ENCODE results near the gene PARP9. TPM values are rescaled to one million over a fixed set of nuclear protein-coding genes. Genes with fewer than 3 reads are reported as not detected.
"Not testable (repeated sequence)": the region's sequence is repeated elsewhere in the genome, so short reads cannot be mapped to it uniquely, and the experiment has no call there.

PARP9 gene
- total RNA-seq, 2 experiments from 2014 or later: 107 to 114 TPM

DNA sequence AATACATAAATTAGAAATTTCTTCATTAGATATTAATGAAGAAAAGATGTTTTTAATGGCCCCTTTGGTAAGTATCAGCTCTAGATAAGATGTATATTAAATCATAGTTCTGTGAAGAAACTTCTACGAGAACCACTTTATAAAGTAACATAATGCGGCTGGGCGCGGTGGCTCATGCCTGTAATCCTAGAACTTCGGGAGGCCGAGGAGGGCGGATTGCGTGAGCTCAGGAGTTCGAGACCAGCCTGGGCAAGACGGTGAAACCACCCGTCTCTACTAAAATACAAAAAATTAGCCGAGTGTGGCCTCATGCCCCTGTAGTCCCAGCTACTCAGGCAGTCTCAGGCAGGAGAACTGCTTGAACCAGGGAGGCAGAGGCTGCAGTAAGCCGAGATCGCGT, 51.8 kb downstream of the PARP9 start:
- Mint-ChIP-seq H3K27me3 (peaks cover 2% of the 10 kb centered on the region), H3K27ac (no peak overlapping the region), H3K36me3 (peaks cover 10% of the 10 kb centered on the region), H3K4me3 (no peak overlapping the region), H3K4me1 (peaks cover 28% of the 10 kb centered on the region), H3K9me3 (no peaks in the 10 kb centered on the region)
- DNase-seq: no peak
- no peak for ATAC-seq (ENCODE audit: low read depth)
- POLR2A ChIA-PET: interaction anchor here (1.0 kb wide), 1 partner anchor 96 kb away, joined by 4 read pairs; the partner anchor contains the start of gene WDR5B

DNA sequence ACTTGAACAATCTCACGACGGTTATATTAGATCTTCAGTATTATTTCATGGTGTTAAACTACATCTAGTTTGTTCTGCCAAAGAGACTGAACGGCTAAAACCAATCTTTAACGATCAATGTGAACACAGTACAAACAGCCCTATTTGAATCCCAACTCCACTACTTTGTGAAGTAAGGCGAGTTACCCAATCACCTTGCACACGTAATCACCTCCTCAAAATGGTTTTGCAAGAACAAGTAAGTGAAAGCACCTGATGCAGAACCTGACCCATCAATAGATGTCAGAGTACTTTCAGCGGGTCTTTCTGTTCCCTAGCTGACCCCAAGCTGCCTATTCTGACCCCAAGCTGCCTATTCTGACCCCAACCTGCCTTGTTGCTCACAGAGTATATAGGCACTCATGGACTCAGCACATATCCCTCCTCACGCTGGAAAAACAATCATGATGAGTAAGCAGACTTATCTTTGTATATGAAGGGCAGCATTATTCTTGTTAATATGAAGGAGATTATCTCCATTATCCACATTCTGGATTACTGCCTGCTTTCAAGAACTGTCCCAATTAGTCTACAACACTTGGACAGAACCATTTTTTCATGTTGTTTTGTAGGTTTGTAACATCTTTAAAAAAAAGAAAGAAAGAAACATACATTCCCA, 53.1 kb downstream of the PARP9 start:
- H3K36me3 Mint-ChIP-seq: peaks cover 10% of the 10 kb centered on the region
- no peak overlapping the region for H3K4me3 Mint-ChIP-seq
- POLR2A ChIA-PET: no interaction called here
- DNase-seq: no peak
- peaks cover 30% of the 10 kb centered on the region for H3K4me1 Mint-ChIP-seq
- ATAC-seq (ENCODE audit: low read depth): no peak
- no peaks in the 10 kb centered on the region for H3K9me3 Mint-ChIP-seq
- no peaks in the 10 kb centered on the region for H3K27me3 Mint-ChIP-seq
- H3K27ac Mint-ChIP-seq: no peak overlapping the region

DNA sequence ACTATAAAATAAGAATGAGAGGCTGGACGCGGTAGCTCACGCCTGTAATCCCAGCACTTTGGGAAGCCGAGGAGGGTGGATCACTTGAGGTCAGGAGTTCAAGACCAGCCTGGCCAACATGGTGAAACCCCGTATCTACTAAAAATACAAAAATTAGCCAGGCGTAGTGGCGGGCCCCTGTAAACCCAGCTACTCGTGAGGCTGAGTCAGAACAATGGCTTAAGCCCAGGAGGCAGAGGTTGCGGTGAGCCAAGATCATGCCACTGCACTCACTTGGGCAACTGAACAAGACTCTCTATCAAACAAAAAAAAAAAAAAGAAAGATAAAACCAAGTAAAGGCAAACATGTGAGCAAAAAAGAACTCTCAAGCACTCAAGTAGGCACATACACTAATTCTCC, 55.2 kb downstream of the PARP9 start:
- ATAC-seq (ENCODE audit: low read depth); H3K27ac Mint-ChIP-seq; H3K27me3 Mint-ChIP-seq; POLR2A ChIA-PET; DNase-seq; H3K4me3 Mint-ChIP-seq; H3K9me3 Mint-ChIP-seq: not testable (repeated sequence)
- Mint-ChIP-seq H3K4me1 (peaks cover 29% of the 10 kb centered on the region), H3K36me3 (peaks cover 19% of the 10 kb centered on the region)

DNA sequence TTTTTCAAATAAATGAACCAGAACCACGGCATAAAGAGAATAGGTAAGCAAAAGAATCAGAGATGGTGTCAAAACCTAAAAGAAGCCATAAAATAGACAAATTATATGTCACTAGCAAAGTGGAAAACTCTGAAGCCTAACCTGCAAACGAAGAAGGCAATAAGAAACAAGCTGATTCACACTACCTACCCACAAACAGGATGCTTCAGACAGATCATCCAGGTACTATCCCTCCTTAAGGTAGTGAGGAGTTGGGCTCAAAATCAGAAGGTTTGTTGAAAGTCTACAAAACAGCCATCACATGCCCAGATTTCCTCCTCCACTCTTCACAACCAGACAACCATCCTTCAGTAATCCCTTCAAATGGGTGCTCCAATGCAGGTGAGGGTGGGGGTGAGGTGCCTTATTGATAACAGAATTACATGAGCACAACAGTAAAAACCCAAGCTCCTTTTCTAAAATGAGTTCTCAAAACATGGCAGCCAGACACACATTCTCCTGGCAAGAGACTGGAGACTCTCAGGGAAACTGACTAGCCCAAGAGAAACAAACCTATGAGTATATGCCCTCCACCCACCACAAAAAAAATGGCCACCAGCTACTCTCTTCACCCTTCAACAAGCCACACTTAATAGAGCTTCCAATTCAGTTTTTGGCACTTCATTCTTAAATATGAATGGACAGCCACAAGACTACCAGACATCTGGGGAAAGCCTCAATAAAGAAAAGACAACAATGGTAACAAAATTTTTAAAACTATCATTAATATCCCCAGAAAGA, 55.8 kb downstream of the PARP9 start:
- POLR2A ChIA-PET: interaction anchor here (1.0 kb wide), 1 partner anchor 22 kb away, joined by 3 read pairs; no protein-coding TSS in a partner anchor
- peaks cover 25% of the 10 kb centered on the region for H3K4me1 Mint-ChIP-seq
- ATAC-seq (ENCODE audit: low read depth): peak; percentile 72

DNA sequence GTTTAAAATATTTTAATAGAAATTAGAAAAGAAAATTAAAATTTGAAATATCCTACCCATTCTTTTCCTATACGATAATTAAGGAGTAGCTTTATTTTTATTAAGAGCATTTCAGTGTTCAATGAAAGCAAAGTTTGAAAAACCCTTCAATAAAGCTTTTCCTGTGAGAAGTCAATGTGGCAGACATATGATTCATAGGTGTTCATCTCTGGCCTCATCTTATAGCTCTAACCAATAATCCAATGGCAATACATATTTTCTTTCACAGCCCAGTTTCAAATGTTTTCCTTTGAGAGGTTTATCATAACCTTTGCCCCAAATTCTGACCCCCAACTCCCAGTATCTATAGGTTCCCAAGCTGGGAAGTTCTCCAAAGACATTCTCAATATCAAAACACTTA, 57.6 kb downstream of the PARP9 start:
- H3K27ac Mint-ChIP-seq: no peak overlapping the region
- peaks cover 1% of the 10 kb centered on the region for H3K9me3 Mint-ChIP-seq
- H3K27me3 Mint-ChIP-seq: no peaks in the 10 kb centered on the region
- POLR2A ChIA-PET: no interaction called here
- DNase-seq (no peak), ATAC-seq (ENCODE audit: low read depth) (no peak)
- H3K4me1 Mint-ChIP-seq: peaks cover 19% of the 10 kb centered on the region
- no peak overlapping the region for H3K4me3 Mint-ChIP-seq
- peaks cover 20% of the 10 kb centered on the region for H3K36me3 Mint-ChIP-seq

More for the DNA sequence above, 55.8 kb downstream of the PARP9 start:
- Mint-ChIP-seq H3K27me3 (no peaks in the 10 kb centered on the region), H3K27ac (no peak overlapping the region), H3K4me3 (no peak overlapping the region), H3K36me3 (peaks cover 20% of the 10 kb centered on the region), H3K9me3 (peaks cover 1% of the 10 kb centered on the region)
- no peak for DNase-seq

DNA sequence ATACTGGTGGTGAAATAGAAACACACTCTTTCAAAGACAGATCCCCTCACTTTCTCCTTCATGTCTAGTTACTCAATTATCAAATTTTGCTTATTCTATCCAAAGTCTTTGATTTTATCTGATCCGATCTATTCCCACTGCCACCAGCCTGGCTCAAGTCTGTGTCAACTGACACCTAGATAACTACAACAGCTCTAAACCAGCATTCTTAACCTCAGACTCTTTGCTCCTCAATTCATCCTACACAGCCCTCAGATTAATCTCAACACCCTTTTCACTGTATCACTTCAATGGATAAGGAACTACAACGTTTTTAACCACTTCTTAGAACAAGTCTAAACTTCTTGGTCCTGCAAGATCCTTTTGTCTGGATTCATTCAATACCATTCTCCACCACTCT, 58.4 kb downstream of the PARP9 start:
- Mint-ChIP-seq H3K4me1 (peaks cover 24% of the 10 kb centered on the region), H3K9me3 (peaks cover 1% of the 10 kb centered on the region), H3K36me3 (peaks cover 20% of the 10 kb centered on the region), H3K4me3 (no peak overlapping the region), H3K27me3 (no peaks in the 10 kb centered on the region), H3K27ac (no peak overlapping the region)
- no peak for ATAC-seq (ENCODE audit: low read depth)
- POLR2A ChIA-PET: interaction anchor here (0.6 kb wide), 1 partner anchor 8 kb away, joined by 3 read pairs; the partner anchor contains the start of gene KPNA1
- DNase-seq: no peak

DNA sequence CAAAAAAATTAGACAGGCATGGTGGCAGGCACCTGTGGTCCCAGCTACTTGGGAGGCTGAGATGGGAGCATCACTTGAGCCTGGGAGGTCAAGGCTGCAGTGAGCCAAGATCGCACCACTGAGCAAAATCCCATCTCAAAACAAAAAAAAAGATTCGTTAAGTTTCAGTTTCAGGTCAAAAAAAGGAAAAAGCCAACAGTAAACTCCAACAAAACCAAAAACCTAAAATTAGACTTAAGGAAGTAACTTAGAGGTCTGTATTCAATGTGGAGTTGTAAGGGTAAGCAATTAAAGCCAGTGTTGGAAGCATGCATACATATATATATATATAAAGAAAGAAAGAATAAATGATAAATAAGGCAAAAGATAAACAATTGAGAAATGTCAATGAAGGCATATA, 61.2 kb downstream of the PARP9 start:
- H3K27ac Mint-ChIP-seq: no peak overlapping the region
- no peak overlapping the region for H3K4me3 Mint-ChIP-seq
- ATAC-seq (ENCODE audit: low read depth) (no peak), DNase-seq (no peak)
- POLR2A ChIA-PET: no interaction called here
- H3K4me1 Mint-ChIP-seq: peaks cover 24% of the 10 kb centered on the region
- peaks cover 1% of the 10 kb centered on the region for H3K9me3 Mint-ChIP-seq
- H3K36me3 Mint-ChIP-seq: peaks cover 14% of the 10 kb centered on the region
- H3K27me3 Mint-ChIP-seq: no peaks in the 10 kb centered on the region

DNA sequence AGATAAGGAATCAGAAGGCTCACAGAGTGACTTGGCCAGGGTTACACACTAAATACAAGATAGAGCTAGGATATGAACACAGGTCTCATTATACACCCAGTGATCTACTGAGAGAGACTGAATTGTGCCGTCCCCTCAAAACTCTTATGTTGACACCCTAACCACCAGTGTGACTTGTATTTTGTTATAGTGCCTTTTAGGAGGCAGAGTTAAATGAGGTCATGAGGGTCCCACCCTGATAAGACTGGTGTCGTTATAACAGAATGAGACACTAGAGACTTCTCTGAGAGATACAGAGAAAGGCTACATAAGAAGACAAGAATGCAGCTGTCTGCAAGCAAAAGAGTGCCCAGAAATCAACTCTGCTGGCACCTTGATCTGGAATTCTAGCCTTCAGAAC, 62.0 kb downstream of the PARP9 start:
- POLR2A ChIA-PET: no interaction called here
- no peak for DNase-seq
- no peak for ATAC-seq (ENCODE audit: low read depth)
- H3K4me1 Mint-ChIP-seq: peaks cover 29% of the 10 kb centered on the region
- peaks cover 1% of the 10 kb centered on the region for H3K9me3 Mint-ChIP-seq
- no peak overlapping the region for H3K4me3 Mint-ChIP-seq
- peaks cover 14% of the 10 kb centered on the region for H3K36me3 Mint-ChIP-seq
- H3K27ac Mint-ChIP-seq: no peak overlapping the region
- no peaks in the 10 kb centered on the region for H3K27me3 Mint-ChIP-seq

DNA sequence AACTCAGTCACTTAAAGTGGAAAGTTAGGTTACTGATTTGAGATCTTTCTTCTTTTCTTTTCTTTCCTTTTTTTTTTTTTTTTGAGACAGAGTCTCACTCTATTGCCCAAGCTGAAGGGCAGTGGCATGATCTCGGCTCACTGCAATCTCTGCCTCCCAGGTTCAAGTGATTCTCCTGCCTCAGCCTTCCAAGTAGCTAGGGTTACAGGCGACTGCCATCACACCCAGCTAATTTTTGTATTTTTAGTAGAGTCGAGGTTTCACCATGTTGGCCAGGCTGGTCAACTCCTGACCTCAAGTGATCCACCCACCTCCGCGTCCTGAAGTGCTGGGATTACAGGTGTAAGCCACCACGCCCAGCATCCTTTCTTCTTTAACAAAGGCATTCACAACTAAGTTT, 63.1 kb downstream of the PARP9 start:
- peaks cover 31% of the 10 kb centered on the region for H3K4me1 Mint-ChIP-seq
- DNase-seq; H3K4me3 Mint-ChIP-seq; H3K27me3 Mint-ChIP-seq; H3K9me3 Mint-ChIP-seq; POLR2A ChIA-PET; ATAC-seq (ENCODE audit: low read depth); H3K27ac Mint-ChIP-seq: not testable (repeated sequence)
- H3K36me3 Mint-ChIP-seq: peaks cover 21% of the 10 kb centered on the region

DNA sequence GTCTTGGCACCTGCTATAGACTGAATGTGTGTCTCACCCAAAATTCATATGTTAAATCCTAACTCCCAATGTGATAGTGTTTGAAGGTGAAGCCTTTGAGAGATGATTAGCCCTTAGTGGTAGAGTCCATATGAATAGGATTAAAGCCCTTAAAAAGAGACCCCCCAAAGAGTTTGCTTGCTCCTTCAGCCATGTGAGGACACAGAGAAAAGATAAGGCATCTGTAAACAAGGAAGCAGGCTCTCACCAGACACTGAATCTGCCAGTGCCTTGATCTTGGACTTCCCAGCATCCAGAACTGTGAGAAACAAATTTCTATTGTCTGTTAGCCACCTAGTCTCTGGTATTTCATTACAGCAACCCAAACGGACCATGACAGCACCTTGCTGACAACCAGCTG, 65.9 kb downstream of the PARP9 start:
- ATAC-seq (ENCODE audit: low read depth) (no peak), DNase-seq (no peak)
- H3K27ac Mint-ChIP-seq: no peak overlapping the region
- POLR2A ChIA-PET: no interaction called here
- peaks cover 29% of the 10 kb centered on the region for H3K4me1 Mint-ChIP-seq
- no peaks in the 10 kb centered on the region for H3K27me3 Mint-ChIP-seq
- H3K4me3 Mint-ChIP-seq: no peak overlapping the region
- H3K9me3 Mint-ChIP-seq: no peaks in the 10 kb centered on the region
- H3K36me3 Mint-ChIP-seq: peaks cover 22% of the 10 kb centered on the region

DNA sequence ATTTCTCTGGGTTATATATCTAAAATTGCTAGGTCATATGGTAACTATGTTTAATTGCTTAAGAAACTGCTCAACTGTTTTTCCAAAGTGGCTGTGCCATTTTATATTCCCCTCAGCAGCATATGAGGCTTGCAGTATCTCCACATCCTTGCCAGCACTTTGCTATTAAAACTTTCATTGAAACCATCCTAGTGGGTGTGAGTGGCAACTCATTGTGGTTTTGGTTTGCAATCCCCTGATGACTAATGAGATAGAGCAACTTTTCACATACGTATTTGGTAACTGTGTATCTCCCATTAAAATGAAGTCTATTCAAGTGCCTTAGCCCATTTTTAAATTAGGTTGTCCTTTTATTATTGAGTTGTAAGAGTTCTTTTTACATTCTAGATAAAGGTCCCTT, 66.7 kb downstream of the PARP9 start:
- peaks cover 30% of the 10 kb centered on the region for H3K4me1 Mint-ChIP-seq
- no peaks in the 10 kb centered on the region for H3K27me3 Mint-ChIP-seq
- DNase-seq (no peak), ATAC-seq (ENCODE audit: low read depth) (peak; percentile 81)
- no peaks in the 10 kb centered on the region for H3K9me3 Mint-ChIP-seq
- no peak overlapping the region for H3K27ac Mint-ChIP-seq
- H3K36me3 Mint-ChIP-seq: peaks cover 26% of the 10 kb centered on the region
- no peak overlapping the region for H3K4me3 Mint-ChIP-seq
- POLR2A ChIA-PET: interaction anchor here (1.7 kb wide), 1 partner anchor 81 kb away, joined by 5 read pairs; the partner anchor contains the start of gene WDR5B

DNA sequence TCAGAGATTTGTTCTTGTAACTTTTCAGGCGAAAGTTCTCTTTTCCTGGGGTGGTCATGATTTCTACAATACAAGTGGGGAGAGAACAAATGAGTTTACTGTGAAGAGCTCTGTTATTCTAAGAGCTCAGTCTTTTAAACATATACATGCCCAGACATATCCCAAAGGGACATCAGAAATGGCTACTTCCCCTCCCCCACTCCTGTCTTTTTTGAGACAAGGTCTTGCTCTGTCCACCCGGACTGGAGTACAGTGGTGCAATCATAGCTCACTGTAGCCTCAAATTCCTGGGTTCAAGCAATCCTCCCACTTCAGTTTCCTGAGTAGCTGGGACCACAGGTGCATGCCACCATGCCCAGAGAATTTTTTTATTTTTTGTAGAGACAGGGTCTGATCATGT, 67.6 kb downstream of the PARP9 start:
- Mint-ChIP-seq H3K36me3 (peaks cover 30% of the 10 kb centered on the region), H3K4me1 (peaks cover 27% of the 10 kb centered on the region), H3K4me3 (no peak overlapping the region), H3K27me3 (no peaks in the 10 kb centered on the region), H3K9me3 (no peaks in the 10 kb centered on the region), H3K27ac (no peak overlapping the region)
- ATAC-seq (ENCODE audit: low read depth): no peak
- DNase-seq: no peak
- POLR2A ChIA-PET: interaction anchor here (0.6 to 1.7 kb wide), 3 partner anchors 13 to 688 kb away, joined by 3 to 5 read pairs (median 4); partner anchors contain the start of gene WDR5B

DNA sequence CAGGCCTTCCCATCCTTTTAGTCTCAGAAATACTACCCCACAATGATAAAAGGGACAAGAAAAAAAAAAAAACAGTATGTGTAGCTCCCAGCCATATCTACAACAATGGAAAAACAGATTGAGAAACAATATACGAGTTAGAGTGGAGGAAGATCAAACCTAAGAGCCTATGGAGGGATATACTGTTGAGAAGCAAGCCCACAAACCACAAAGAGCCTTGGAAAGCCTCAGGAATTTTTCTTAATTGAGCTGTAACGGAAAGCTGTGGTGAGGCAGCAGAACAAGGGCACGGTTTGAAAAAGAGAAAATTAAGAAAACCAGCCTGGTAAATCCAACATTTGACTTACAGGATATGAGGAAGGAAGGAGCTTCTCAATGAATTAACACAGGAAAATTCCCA, 70.8 kb downstream of the PARP9 start:
- Mint-ChIP-seq H3K9me3 (no peaks in the 10 kb centered on the region), H3K4me3 (no peak overlapping the region), H3K27me3 (no peaks in the 10 kb centered on the region), H3K27ac (no peak overlapping the region), H3K36me3 (peaks cover 39% of the 10 kb centered on the region), H3K4me1 (peaks cover 19% of the 10 kb centered on the region)
- no peak for DNase-seq
- ATAC-seq (ENCODE audit: low read depth): no peak
- POLR2A ChIA-PET: no interaction called here

Data from activated naive CD8-positive, alpha-beta T cell treated with anti-CD3 and anti-CD28 coated beads, Interleukin-2, amount 10 ng/mL, durations not matched to agents 7 days and 5 days (primary cell).